Aorta (tissue), 4 donors: ENCODE data around the gene TUBB1. TPM values are rescaled to one million over a fixed set of nuclear protein-coding genes. Genes with fewer than 3 reads are reported as not detected.

Experiments used
- polyA plus RNA-seq, 2 donors: library from polyadenylated mRNA; stranded (reverse); fragments of 200-250 nt; gene quantifications; one replicate each; pipeline ENCODE4 v1.2.3, GENCODE V29; 2013
- total RNA-seq, 2 donors: library from RNA; stranded (reverse); fragmentation: NEBNext Ultra II Directional; extraction: Animal tissue kit (Norgen Biotek cat#: 25700); gene quantifications; one replicate each; pipeline ENCODE4 v1.2.1, GENCODE V29; 2021
- donor health status: healthy with polysubstance abuse.
- donor health status: Bipolar disorder and iron deficiency.
- donor health status: DM: no; HTN: no; CAD: no.
- donor health status: DM: yes; HTN: yes; CAD: no.

Gene TUBB1
- total and polyA plus RNA-seq, 4 donors = 0.15 to 2.1 TPM; not detected in 2

Other genes starting within 250 kb of the TUBB1 start
- 1 to 10 TPM; 1.2 to 1.7 TPM for gene GNAS-AS1, start 168.5 kb upstream of the TUBB1 start, total RNA-seq
- gene GNAS-AS1, start 168.5 kb upstream of the TUBB1 start, polyA plus RNA-seq = 1 to 10 TPM in 1 of 2 donors, not detected in 1; 1.0 TPM
- gene GNAS, start 166.7 kb upstream of the TUBB1 start, total RNA-seq = 100 to 1,000 TPM; 838 to 881 TPM
- gene GNAS, start 166.7 kb upstream of the TUBB1 start, polyA plus RNA-seq = 1,000 to 10,000 TPM in 1 of 2 donors, 100 to 1,000 TPM in 1; 934 to 1,060 TPM
- 10 to 100 TPM; 40.5 to 50.1 TPM for gene NELFCD, start 38.2 kb upstream of the TUBB1 start, total RNA-seq
- gene NELFCD, start 38.2 kb upstream of the TUBB1 start, polyA plus RNA-seq = 10 to 100 TPM; 22.7 to 53.9 TPM
- gene CTSZ, start 12.2 kb upstream of the TUBB1 start, total RNA-seq = 100 to 1,000 TPM; 183 to 241 TPM
- 100 to 1,000 TPM; 299 to 350 TPM for gene CTSZ, start 12.2 kb upstream of the TUBB1 start, polyA plus RNA-seq
- gene ATP5F1E, start 12.9 kb downstream of the TUBB1 start, total RNA-seq = 10 to 100 TPM; 48.2 to 50.1 TPM
- 100 to 1,000 TPM in 1 of 2 donors, 10 to 100 TPM in 1; 51.5 to 110 TPM for gene ATP5F1E, start 12.9 kb downstream of the TUBB1 start, polyA plus RNA-seq
- gene PRELID3B, start 23.4 kb downstream of the TUBB1 start, total RNA-seq = 10 to 100 TPM; 24.0 to 33.1 TPM
- 10 to 100 TPM; 19.5 to 44.2 TPM for gene PRELID3B, start 23.4 kb downstream of the TUBB1 start, polyA plus RNA-seq
- gene ZNF831, start 144.4 kb downstream of the TUBB1 start, total RNA-seq = under 1 TPM; 0.57 to 0.68 TPM
- under 1 TPM in 1 of 2 donors, not detected in 1; 0.03 TPM for gene ZNF831, start 144.4 kb downstream of the TUBB1 start, polyA plus RNA-seq